HK-2 (cell line): Measurements from ENCODE around the gene SLC39A11.
A peak's percentile ranks its signal among the peaks of the same experiment; 100 is the strongest.
"Not testable (repeated sequence)": the region's sequence is repeated elsewhere in the genome, so short reads cannot be mapped to it uniquely, and the experiment has no call there.

Source experiments
- DNase-seq: peaks from one replicate; pipeline ENCODE4 v3.0.0-alpha.2; 2018; ENCODE audit not compliant: unreplicated experiment

Gene SLC39A11

DNA sequence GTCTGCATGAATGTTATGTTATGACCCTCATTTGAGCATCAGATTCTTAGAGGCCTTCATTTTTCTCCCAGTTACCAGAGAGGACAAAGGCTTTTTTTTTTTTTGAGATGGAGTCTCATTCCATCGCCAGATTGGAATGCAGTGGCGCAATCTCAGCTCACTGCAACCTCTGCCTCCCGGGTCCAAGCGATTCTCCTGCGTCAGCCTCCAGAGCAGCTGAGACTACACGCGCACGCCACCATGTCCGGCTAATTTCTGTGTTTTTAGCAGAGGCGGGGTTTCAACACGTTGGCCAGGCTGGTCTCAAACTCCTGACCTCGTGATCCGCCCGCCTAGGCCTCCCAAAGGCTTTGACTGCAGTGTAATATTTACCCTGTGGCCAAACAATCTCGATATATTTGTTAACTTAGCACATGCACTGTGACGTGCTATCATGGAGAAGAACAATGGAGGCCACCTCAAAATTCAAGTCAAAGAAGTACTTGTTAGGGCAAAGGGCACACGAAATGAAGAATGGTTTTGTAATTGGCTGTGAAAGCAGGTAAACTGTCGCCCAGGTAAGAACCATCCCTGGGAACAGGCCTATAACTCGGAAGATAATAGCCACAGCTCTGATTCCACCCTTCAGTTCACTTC lies 303.4 kb downstream of the SLC39A11 start:
- peak; percentile 8 for DNase-seq

GRCh38 chr17:72786209-72786608 lies 306.3 kb downstream of the SLC39A11 start:
- DNase-seq: no peak

DNA sequence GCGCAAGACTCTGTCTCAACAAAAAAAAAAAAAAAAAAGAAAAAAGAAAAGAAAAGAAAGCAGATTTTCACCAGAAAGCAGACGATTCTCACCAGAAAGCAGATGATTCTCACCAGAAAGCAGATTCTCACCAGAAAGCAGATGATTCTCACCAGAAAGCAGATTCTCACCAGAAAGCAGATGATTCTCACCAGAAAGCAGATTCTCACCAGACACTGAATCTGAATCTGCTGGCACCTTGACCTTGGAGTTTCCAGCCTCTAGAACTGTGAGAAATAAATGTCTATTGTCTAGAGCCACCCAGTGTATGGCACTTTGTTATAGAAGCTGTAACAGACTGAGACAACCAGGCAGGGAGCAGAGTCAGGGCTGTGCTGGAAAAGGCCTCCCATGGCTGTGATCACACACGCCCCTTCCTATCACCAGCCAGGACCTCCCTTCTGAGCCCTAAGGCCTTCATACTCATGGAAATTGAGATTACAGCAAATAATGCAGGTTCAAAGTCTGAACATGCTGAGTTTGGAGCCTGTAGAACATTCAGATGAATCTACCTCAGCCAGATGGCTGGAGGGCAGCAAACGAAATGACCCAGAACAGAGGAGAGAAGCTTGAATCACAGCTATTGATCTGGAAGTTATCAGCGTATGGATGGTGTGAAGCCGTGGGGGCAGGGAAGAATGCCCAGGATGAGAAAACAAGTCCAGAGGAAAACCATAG lies 309.3 kb downstream of the SLC39A11 start:
- DNase-seq: no peak

- DNase-seq: not testable (repeated sequence)
Measured at GRCh38 chr17:72782437-72782836, 310.1 kb downstream of the SLC39A11 start.

DNA sequence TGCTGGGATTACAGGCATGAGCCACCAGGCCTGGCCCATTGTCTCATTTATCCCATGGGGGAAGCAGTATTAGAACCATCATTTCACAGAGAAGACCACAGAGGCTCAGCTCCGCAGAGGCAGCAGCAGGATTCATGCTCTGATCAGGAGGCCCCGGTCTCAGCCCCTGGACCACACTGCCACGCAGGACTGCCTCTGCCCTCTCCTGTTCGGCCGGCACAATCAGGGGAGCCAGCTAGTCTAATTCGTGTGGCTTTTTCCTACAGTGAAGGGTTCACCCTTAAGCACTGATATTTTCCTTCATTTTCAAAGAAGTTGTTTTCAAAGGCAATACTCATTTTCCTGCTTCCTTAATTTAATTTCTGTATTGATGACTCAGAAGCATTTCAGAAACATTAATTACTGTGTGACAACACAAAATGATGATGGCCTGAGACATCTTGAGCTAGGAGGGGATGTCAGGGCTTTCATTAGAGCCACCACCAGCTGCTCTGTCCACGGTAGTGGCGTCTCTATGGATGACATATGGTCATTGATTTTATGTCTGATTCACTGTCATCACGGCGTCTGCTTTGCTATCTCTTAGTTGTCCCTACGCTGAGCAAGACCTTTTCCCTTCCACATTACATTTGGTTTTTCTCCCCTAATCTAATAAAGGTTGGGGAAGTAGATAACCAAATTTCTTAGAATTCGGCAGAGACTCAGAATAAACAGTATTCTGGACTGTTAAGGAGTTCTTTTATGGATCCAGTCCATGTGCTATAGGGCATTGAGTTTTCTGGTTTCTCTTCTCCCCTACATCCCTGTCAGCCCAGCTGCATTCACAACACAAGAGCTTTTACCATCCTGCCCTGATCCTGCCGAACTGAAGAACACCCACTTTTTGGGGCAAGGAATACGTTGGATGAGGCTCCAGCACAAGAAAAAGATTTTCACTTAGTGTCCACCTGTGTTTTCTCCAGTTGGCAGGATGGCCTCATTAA lies 314.0 kb downstream of the SLC39A11 start:
- no peak for DNase-seq

- DNase-seq: no peak
Measured at GRCh38 chr17:72775919-72776318, 316.6 kb downstream of the SLC39A11 start.

- DNase-seq: no peak
Measured at GRCh38 chr17:72775237-72775636, 317.3 kb downstream of the SLC39A11 start.

DNA sequence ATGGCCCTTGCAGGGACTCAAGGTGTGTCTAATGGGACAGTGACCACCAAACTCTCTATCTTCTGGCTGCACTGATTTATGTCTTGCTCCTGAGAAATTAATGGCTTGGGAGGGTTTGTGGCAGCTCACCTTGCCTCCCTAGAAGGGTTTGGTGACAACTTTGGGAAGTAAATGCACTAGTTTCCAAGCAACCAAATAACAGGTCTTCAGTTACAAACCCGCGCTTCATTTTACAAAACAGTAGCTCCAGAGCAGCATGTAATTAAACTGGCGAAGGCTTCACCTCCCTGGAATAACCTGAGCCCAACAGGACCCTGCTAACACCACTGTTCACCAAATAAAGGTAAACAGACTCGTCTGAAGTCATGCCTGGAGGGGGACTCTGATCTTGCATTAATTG lies 318.3 kb downstream of the SLC39A11 start:
- DNase-seq: no peak

- not testable (repeated sequence) for DNase-seq
Measured at GRCh38 chr17:72773225-72773624, 319.3 kb downstream of the SLC39A11 start.

DNA sequence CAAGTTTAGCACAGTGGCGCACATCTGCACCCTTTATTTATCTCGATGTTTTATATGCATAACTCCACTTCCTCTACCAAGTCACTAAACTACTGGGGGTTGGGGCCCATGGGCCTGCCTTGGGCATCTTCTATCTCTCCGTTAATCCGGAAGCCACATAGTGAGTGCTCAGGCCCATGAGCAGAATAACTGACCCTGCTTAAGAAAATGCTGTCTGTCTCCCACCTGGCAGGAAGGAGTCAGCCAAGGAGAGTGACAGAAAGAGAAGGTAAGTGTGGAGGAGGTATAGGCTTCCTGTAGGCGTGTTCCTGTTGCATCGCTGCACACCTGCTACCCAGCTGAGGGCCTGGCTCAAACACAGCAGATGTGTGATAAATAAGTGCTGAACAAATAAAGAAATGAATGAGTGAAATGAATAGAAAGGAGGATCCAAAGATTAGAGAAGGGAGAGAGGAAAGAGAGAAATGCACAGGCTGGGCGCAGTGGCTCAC lies 320.1 kb downstream of the SLC39A11 start:
- no peak for DNase-seq

DNA sequence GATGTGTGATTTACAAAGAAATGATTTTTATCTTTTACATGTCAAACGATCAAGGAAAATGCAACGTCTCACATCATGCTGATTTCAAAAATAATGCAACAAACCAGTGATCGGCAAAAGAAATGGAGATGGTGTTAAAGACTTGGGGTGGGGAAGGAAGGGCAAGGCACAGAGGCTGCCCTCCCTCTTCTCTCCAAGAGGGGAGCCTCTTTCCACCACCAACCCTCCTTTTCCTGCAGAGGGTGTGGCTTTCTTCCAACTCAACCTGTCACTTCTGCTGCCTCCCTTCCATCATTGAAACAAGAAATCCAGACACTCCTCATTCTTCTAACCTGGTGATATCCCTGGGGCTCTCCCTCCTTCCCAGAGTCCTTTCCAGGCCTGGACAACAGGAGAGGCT lies 320.8 kb downstream of the SLC39A11 start:
- DNase-seq: no peak

- no peak for DNase-seq
Measured at GRCh38 chr17:72766761-72767356, 325.6 kb downstream of the SLC39A11 start.

- DNase-seq: no peak
Measured at GRCh38 chr17:72765368-72766153, 326.9 kb downstream of the SLC39A11 start.

DNA sequence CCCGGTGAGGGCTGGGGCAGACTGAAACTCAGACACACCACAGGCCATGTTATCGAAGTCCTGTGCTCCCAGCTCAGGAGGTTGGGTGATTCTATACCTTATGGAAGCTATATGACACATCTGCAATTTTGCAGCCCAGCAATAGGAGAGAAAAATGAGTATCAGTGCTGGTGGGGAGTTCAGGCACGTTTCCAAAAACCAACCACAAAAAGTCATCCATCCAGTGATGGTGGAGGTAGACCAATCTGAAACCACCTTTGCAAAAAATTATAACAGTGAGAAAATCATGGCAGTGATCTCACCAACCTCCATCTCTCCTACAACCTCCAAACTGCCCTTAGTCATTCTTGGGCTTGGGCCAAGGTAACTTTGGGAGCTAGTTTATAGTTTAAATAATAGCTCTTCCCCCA lies 327.9 kb downstream of the SLC39A11 start:
- DNase-seq: no peak

- DNase-seq: no peak
Measured at GRCh38 chr17:72763981-72764380, 328.5 kb downstream of the SLC39A11 start.

GRCh38 chr17:72761893-72762575 lies 330.5 kb downstream of the SLC39A11 start:
- not testable (repeated sequence) for DNase-seq

DNA sequence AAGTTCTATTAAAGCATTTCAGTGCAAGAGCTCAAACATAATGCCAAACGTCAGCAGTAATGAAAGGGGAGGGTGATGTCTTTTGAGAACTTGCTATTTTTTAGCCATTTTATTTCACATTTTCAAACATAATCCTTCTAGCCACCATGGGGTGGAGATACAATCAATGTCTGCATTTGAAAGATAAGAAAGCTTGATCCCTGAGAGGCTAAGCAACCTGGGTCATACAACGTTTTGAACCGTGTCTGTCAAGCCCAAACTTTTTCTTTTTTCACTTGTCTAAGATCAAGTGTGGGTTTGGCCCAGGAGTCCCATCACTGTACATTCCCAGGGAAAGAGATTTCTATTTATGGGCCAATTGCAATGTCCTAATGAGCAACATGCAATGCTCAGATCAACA lies 331.1 kb downstream of the SLC39A11 start:
- DNase-seq: no peak

GRCh38 chr17:72760368-72760767 lies 332.1 kb downstream of the SLC39A11 start:
- no peak for DNase-seq

DNA sequence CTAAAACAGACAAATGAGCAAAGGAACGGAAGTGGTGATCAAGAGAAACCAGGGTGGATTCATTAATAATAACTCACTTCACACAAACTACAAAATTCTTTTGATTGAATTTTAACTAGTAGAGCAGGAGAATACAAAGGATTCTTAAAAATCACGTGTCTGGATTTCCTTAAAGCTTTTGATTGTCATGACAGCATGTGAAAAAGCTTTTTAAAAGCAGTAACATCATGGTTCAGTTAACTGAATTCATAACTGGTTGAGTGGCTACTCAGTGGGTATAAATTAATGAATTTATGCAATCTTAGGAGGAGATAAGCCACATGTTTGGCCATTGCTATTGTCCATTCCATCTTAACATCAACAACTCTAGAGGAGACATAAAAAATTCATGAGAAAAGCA lies 333.2 kb downstream of the SLC39A11 start:
- DNase-seq: no peak

- no peak for DNase-seq
Measured at GRCh38 chr17:72756256-72756655, 336.2 kb downstream of the SLC39A11 start.
